CD4-positive, alpha-beta T cell treated with Interferon gamma for 1 hour (primary cell): Measurements from ENCODE around the gene TMTC2.

Experiments
- DNase-seq: peaks from one replicate; pipeline ENCODE4 v3.0.0-alpha.2; 2020

The TMTC2 gene

GRCh38 chr12:82857276-82857675 lies 170.6 kb downstream of the TMTC2 start:
- DNase-seq = no peak

DNA sequence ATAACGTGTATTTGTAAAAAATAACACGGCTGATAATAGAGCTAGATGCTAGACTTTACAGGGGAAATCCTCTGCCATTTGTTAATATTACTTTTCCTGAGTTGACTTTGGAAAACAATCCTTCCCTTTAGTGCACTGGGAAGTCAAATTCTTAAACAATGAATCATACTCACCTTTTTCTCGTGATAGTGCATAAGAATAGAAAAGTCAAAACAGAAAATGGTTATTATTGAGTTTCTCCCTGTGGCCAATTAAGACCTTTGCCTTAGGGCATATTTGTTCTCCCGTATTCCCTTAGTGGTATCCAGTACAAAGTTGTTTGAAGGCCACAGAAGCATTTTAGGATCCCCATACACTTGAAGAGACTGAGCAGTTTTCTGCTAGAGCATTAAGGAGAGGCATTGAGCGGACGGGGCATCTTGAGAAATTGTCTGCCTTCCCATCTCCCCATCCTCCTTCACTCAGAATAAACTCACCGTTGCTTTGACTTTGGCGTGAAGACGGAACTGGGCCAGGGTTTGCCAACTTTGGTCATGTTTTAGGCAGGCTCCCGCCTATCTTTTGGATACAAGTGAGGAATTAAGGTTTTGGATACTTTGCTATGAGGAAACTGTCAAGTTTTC lies 171.3 kb downstream of the TMTC2 start:
- no peak for DNase-seq

- DNase-seq = no peak
These were observed 171.8 kb downstream of the TMTC2 start for GRCh38 chr12:82858534-82858917.

- DNase-seq = no peak
These were observed 175.5 kb downstream of the TMTC2 start for GRCh38 chr12:82862069-82862841.

GRCh38 chr12:82862876-82863649 lies 176.4 kb downstream of the TMTC2 start:
- no peak for DNase-seq

GRCh38 chr12:82866227-82866775 lies 179.6 kb downstream of the TMTC2 start:
- DNase-seq = no peak

DNA sequence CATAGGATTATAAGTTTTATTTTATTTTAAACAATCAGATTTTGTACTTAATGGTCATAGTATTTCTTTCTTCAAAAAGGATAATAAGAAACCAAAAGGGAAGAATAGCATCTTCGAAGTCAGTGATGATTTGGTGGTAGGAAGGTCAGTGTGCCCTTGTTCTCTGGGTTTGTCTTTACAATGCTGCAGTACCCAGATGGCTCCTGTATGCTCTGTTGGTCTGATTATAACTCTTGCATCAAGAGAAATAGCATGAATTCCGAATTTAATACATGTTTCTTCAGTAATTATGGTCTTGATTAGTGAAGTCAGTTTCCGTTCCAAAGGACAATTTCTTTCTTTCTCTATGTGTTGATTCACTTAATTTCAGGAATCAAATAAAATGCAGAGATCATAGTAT lies 180.2 kb downstream of the TMTC2 start:
- DNase-seq = no peak

DNA sequence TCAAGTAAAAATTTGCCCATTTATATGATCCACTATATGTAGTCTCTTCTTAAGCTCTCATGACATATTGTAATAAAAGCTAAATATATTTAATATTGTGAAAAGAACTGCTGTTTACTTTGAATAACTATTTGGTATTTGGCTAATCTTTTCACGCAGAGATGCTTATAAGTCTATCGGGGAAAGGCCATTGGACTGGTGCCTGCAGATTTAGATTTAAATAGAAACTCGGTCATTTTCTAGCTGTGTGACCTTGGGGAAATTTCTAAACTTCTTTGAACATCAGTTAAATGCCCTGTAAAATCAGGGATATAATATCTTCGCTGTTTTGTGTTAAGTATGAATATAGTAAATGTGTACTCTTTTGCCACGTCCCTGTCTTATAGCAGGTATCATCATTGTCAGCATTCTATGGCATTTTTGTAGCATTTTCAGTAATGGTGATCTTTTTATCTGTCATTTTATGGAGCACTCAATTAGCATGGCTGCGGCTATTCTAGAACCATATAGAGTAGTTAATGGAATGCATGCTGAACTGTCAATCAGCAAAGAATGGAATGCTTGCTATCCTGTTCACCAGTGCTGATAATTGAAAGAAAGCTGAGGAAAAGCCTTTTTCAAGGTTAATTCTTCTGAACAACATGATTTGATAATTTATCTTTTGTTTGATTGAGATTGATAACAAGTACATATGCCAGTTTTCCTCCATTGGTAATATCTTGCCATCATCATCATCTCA lies 181.2 kb downstream of the TMTC2 start:
- DNase-seq = no peak

GRCh38 chr12:82870771-82871377 lies 184.2 kb downstream of the TMTC2 start:
- DNase-seq = no peak

DNA sequence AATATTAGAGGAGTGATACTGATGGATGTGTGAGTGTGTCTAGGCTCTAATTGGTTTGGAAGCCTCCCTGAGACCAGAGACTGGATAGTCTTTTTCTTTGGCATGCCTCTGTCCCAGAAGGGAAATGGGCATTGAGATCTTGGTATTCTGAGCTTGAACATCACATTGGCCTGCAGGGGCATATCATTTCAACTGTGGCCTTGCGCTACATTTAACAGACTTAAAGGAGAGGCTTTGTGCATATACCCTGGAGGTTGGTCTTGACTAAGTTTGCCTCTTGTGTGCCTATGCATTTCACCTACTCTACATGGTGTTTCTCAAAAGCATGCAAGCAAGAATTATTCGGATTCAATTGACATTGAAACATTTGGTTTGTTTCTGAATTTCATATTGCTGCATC lies 185.4 kb downstream of the TMTC2 start:
- DNase-seq = no peak

GRCh38 chr12:82873309-82873708 lies 186.6 kb downstream of the TMTC2 start:
- DNase-seq = no peak

DNA sequence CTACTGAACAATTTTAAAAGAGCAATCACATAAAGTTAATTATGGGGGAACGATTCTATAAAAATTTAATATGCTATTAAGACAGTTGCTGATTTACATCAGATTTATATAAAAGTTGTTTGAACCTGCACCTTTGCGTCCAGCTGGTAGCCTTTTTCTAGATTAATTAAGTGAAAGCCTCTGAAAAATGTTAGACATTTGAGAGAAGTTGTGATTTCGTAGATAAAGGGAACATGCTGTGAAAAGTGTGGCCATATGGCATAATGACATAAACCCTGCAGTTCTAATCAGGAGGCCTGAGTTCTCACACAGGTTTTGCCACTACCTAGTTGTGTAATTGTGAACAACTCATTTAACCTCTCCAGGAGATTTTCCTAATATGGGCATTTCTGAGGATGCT lies 187.2 kb downstream of the TMTC2 start:
- no peak for DNase-seq

- no peak for DNase-seq
These were observed 188.2 kb downstream of the TMTC2 start for GRCh38 chr12:82874945-82875344.

- DNase-seq = no peak
These were observed 189.4 kb downstream of the TMTC2 start for GRCh38 chr12:82876075-82876474.

- DNase-seq = no peak
These were observed 191.3 kb downstream of the TMTC2 start for GRCh38 chr12:82877963-82878362.

GRCh38 chr12:82880442-82880901 lies 193.8 kb downstream of the TMTC2 start:
- DNase-seq = no peak

- no peak for DNase-seq
These were observed 197.0 kb downstream of the TMTC2 start for GRCh38 chr12:82883394-82884355.

DNA sequence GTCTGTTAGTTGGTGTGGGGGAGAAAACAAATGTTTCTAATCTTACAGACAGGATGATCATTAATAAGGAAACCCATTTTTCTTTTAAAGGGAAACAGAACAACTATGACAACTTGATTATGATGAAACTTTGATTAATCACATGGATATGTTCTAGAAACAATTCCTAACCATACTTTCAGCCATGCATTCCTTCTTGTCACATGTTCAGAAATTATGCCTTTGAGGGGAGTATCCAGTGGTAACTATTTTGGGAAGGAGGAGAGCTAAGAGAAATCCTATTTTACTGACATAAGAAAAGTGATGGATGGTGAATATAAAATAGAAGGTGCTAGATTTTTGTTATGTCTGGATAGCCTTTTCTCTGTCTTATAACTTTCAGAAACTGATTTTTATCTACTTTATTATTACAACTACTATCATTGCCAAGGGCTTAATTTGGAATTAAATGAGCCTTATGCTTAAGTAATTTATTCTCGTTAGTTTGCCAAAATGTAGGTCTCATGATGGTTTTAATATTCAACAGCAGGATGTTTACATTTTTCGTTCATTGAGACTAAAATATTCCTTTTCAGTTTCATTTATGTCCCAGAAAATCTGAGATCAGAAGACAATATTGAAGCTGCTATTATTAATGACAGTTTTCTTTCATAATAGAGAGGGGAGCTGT lies 200.1 kb downstream of the TMTC2 start:
- no peak for DNase-seq

DNA sequence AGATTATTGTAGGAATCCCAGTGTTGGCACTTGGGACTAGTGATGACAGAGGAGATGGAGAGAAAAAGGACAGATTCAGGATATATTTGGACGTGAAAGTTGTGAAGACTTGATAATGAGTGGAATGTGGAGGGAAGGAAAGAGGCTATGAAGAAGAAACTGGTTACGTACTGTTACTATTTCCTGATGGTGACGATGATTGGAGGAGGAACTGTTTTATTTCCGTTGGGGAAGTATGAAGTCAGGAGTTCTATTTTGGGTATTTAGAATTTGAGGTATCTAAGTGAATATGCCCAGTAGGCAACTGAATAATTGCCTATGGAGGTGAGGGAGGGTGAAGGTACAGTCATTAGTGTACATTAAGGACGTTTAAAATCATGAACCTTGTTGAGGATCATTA lies 207.2 kb downstream of the TMTC2 start:
- DNase-seq = no peak

DNA sequence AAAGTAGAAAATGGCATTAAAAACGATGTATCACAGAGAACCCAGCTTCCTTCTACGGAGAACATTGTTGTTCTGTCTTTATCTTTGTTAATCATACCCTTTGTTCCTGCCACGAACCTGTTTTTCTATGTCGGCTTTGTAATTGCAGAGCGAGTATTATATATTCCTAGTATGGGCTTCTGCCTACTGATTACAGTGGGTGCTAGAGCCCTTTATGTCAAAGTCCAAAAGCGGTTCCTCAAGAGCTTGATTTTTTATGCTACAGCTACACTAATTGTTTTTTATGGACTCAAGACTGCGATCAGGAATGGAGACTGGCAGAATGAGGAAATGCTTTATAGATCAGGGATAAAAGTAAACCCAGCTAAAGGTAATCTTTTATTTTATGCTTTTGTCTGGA lies 209.6 kb downstream of the TMTC2 start:
- DNase-seq = no peak

DNA sequence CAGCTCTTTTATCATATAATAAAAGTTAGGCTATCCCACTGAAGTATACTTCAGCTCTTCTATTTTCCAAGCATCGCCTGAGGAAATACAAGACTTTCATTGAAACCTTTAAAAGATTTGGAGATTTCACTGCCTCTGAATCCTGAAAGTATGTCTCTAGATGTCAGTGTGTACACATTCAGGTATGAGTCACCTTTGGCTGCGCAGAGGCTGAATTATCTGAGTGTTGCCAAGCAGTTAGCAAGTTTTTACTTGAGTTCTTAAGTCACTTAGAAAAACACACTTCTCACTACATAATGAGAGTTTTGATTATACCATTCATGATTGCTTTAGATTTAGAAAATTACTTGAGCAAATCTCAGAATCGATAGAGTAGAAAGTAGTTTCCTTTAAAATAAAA lies 210.3 kb downstream of the TMTC2 start:
- DNase-seq = no peak
